ENCODE results near the gene KAT8.
"Not testable (repeated sequence)": the region's sequence is repeated elsewhere in the genome, so short reads cannot be mapped to it uniquely, and the experiment has no call there.

The KAT8 gene

GRCh38 chr16:31086629-31086906, 30.9 kb upstream of the KAT8 start:
- H3K27ac Mint-ChIP-seq (ENCODE audit: low read depth), result peak overlapping the region; percentile 6
- peaks cover 13% of the 10 kb centered on the region for H3K4me1 Mint-ChIP-seq
- no peak overlapping the region for H3K4me3 Mint-ChIP-seq
- H3K9me3 Mint-ChIP-seq, result no peaks in the 10 kb centered on the region
- peaks cover 8% of the 10 kb centered on the region for H3K36me3 Mint-ChIP-seq (ENCODE audit: insufficient read depth)
- DNase-seq (ENCODE audit: low spot score in 2 of 2), result no peak
- no peaks in the 10 kb centered on the region for H3K27me3 Mint-ChIP-seq
- no peak for ATAC-seq (replicated peaks; ENCODE audit: extremely low read depth, poor library complexity, severe bottlenecking)

- Mint-ChIP-seq H3K27me3 (no peaks in the 10 kb centered on the region), H3K9me3 (no peaks in the 10 kb centered on the region), H3K4me1 (peaks cover 6% of the 10 kb centered on the region), H3K27ac (ENCODE audit: low read depth) (no peak overlapping the region), H3K36me3 (ENCODE audit: insufficient read depth) (peaks cover 8% of the 10 kb centered on the region), H3K4me3 (no peak overlapping the region)
- no peak for DNase-seq (ENCODE audit: low spot score in 2 of 2)
- no peak for ATAC-seq (replicated peaks; ENCODE audit: extremely low read depth, poor library complexity, severe bottlenecking)
Measured at GRCh38 chr16:31087481-31087880, 30.0 kb upstream of the KAT8 start.

- Mint-ChIP-seq H3K4me1 (peaks cover 6% of the 10 kb centered on the region), H3K4me3 (no peak overlapping the region), H3K27ac (ENCODE audit: low read depth) (no peak overlapping the region), H3K36me3 (ENCODE audit: insufficient read depth) (peaks cover 8% of the 10 kb centered on the region), H3K9me3 (no peaks in the 10 kb centered on the region), H3K27me3 (no peaks in the 10 kb centered on the region)
- no peak for ATAC-seq (replicated peaks; ENCODE audit: extremely low read depth, poor library complexity, severe bottlenecking)
- DNase-seq (ENCODE audit: low spot score in 2 of 2), result no peak
Measured at GRCh38 chr16:31087971-31088370, 29.5 kb upstream of the KAT8 start.

- Mint-ChIP-seq H3K4me3 (no peak within 1 kb of the TSS), H3K9me3 (no peaks in the 10 kb centered on the region), H3K4me1 (peaks cover 7% of the 10 kb centered on the region), H3K36me3 (ENCODE audit: insufficient read depth) (peaks cover 12% of the 10 kb centered on the region), H3K27me3 (no peaks in the 10 kb centered on the region), H3K27ac (ENCODE audit: low read depth) (no peak within 1 kb of the TSS)
- no peak for ATAC-seq (replicated peaks; ENCODE audit: extremely low read depth, poor library complexity, severe bottlenecking)
- no peak for DNase-seq (ENCODE audit: low spot score in 2 of 2)
Measured at GRCh38 chr16:31088459-31089183, 28.8 kb upstream of the KAT8 start, which contains the start of gene PRSS53. Gene PRSS53, minus strand, starts transcription at chr16:31088943. Its CDS starts 134 bp downstream, at chr16:31088809.

- Mint-ChIP-seq H3K4me3 (no peak overlapping the region), H3K27me3 (no peaks in the 10 kb centered on the region), H3K27ac (ENCODE audit: low read depth) (no peak overlapping the region), H3K9me3 (no peaks in the 10 kb centered on the region), H3K4me1 (peaks cover 13% of the 10 kb centered on the region), H3K36me3 (ENCODE audit: insufficient read depth) (peaks cover 8% of the 10 kb centered on the region)
- DNase-seq (ENCODE audit: low spot score in 2 of 2) (no peak), ATAC-seq (replicated peaks; ENCODE audit: extremely low read depth, poor library complexity, severe bottlenecking) (no peak)
Measured at GRCh38 chr16:31089199-31089598, 28.3 kb upstream of the KAT8 start.

GRCh38 chr16:31090540-31090939, 26.9 kb upstream of the KAT8 start:
- H3K4me1 Mint-ChIP-seq, result peaks cover 23% of the 10 kb centered on the region

GRCh38 chr16:31092330-31092729, 25.1 kb upstream of the KAT8 start:
- Mint-ChIP-seq H3K9me3 (no peaks in the 10 kb centered on the region), H3K36me3 (ENCODE audit: insufficient read depth) (peaks cover 7% of the 10 kb centered on the region), H3K4me3 (peak overlapping the region; percentile 36), H3K4me1 (peaks cover 27% of the 10 kb centered on the region), H3K27ac (ENCODE audit: low read depth) (no peak overlapping the region), H3K27me3 (no peaks in the 10 kb centered on the region)
- ATAC-seq (replicated peaks; ENCODE audit: extremely low read depth, poor library complexity, severe bottlenecking), result no peak
- no peak for DNase-seq (ENCODE audit: low spot score in 2 of 2)

More at GRCh38 chr16:31090540-31090939, 26.9 kb upstream of the KAT8 start:
- H3K36me3 Mint-ChIP-seq (ENCODE audit: insufficient read depth), result peaks cover 9% of the 10 kb centered on the region
- H3K9me3 Mint-ChIP-seq, result no peaks in the 10 kb centered on the region
- DNase-seq (ENCODE audit: low spot score in 2 of 2) (no peak), ATAC-seq (replicated peaks; ENCODE audit: extremely low read depth, poor library complexity, severe bottlenecking) (no peak)
- no peaks in the 10 kb centered on the region for H3K27me3 Mint-ChIP-seq
- H3K27ac Mint-ChIP-seq (ENCODE audit: low read depth), result no peak overlapping the region
- no peak overlapping the region for H3K4me3 Mint-ChIP-seq

- no peak for DNase-seq (ENCODE audit: low spot score in 2 of 2)
- Mint-ChIP-seq H3K4me3 (peak overlapping the region; percentile 98), H3K9me3 (no peaks in the 10 kb centered on the region), H3K27me3 (no peaks in the 10 kb centered on the region), H3K27ac (ENCODE audit: low read depth) (no peak overlapping the region), H3K4me1 (peaks cover 27% of the 10 kb centered on the region), H3K36me3 (ENCODE audit: insufficient read depth) (peaks cover 6% of the 10 kb centered on the region)
- ATAC-seq (replicated peaks; ENCODE audit: extremely low read depth, poor library complexity, severe bottlenecking), result no peak
Measured at GRCh38 chr16:31093132-31093703, 24.2 kb upstream of the KAT8 start.

- Mint-ChIP-seq H3K4me1 (peaks cover 27% of the 10 kb centered on the region), H3K9me3 (no peaks in the 10 kb centered on the region), H3K36me3 (ENCODE audit: insufficient read depth) (peaks cover 6% of the 10 kb centered on the region), H3K27ac (ENCODE audit: low read depth) (peak overlapping the region; percentile 88), H3K27me3 (no peaks in the 10 kb centered on the region), H3K4me3 (peak overlapping the region; percentile 98)
- no peak for ATAC-seq (replicated peaks; ENCODE audit: extremely low read depth, poor library complexity, severe bottlenecking)
- DNase-seq (ENCODE audit: low spot score in 2 of 2), result no peak
Measured at GRCh38 chr16:31094088-31094423, 23.4 kb upstream of the KAT8 start.

GRCh38 chr16:31094424-31095120, 22.9 kb upstream of the KAT8 start, which contains the start of gene VKORC1:
Gene VKORC1, minus strand, starts transcription at chr16:31094797. Its CDS starts 68 bp downstream, at chr16:31094729.
- ATAC-seq (replicated peaks; ENCODE audit: extremely low read depth, poor library complexity, severe bottlenecking) (peak; percentile 86), DNase-seq (ENCODE audit: low spot score in 2 of 2) (peak; percentile 68 to 70)
- Mint-ChIP-seq H3K9me3 (no peaks in the 10 kb centered on the region), H3K4me1 (peaks cover 27% of the 10 kb centered on the region), H3K4me3 (peak within 1 kb of the TSS; percentile 98), H3K27ac (ENCODE audit: low read depth) (peak within 1 kb of the TSS; percentile 88), H3K36me3 (ENCODE audit: insufficient read depth) (peaks cover 6% of the 10 kb centered on the region), H3K27me3 (no peaks in the 10 kb centered on the region)

- DNase-seq (ENCODE audit: low spot score in 2 of 2), result no peak
- H3K4me1 Mint-ChIP-seq, result peaks cover 14% of the 10 kb centered on the region
Measured at GRCh38 chr16:31099860-31100638, 17.4 kb upstream of the KAT8 start.

GRCh38 chr16:31100876-31101641, 16.4 kb upstream of the KAT8 start:
- H3K27ac Mint-ChIP-seq (ENCODE audit: low read depth); DNase-seq (ENCODE audit: low spot score in 2 of 2); ATAC-seq (replicated peaks; ENCODE audit: extremely low read depth, poor library complexity, severe bottlenecking); H3K27me3 Mint-ChIP-seq; H3K4me3 Mint-ChIP-seq; H3K4me1 Mint-ChIP-seq; H3K9me3 Mint-ChIP-seq; H3K36me3 Mint-ChIP-seq (ENCODE audit: insufficient read depth): not testable (repeated sequence)

More at GRCh38 chr16:31099860-31100638, 17.4 kb upstream of the KAT8 start:
- no peaks in the 10 kb centered on the region for H3K36me3 Mint-ChIP-seq (ENCODE audit: insufficient read depth)
- H3K27me3 Mint-ChIP-seq, result no peaks in the 10 kb centered on the region
- no peaks in the 10 kb centered on the region for H3K9me3 Mint-ChIP-seq
- H3K4me3 Mint-ChIP-seq, result no peak overlapping the region
- ATAC-seq (replicated peaks; ENCODE audit: extremely low read depth, poor library complexity, severe bottlenecking), result no peak
- H3K27ac Mint-ChIP-seq (ENCODE audit: low read depth), result no peak overlapping the region
